Neural progenitor cell (in vitro differentiated cells): Measurements from ENCODE around the gene USP10.
"Not testable (repeated sequence)": the region's sequence is repeated elsewhere in the genome, so short reads cannot be mapped to it uniquely, and the experiment has no call there.

Experiments
- CTCF ChIP-seq: fragments of 200-600 bp; sonication (generic); IDR thresholded peaks from 2 replicates; pipeline ENCODE4 v1.5.1; 2017; ENCODE audit warnings: antibody characterized with exemption, mild to moderate bottlenecking
- EZH2 ChIP-seq: fragments of 200-600 bp; sonication (generic); IDR thresholded peaks from 2 replicates; pipeline ENCODE4 v1.6.1; 2017; ENCODE audit warnings: antibody characterized with exemption, mild to moderate bottlenecking, moderate library complexity

- TF ChIP-seq CTCF, EZH2: not testable (repeated sequence)
Measured at GRCh38 chr16:84693869-84694268, 5.9 kb upstream of the USP10 start.
